ENCODE data around the gene PRRG2.

DNA sequence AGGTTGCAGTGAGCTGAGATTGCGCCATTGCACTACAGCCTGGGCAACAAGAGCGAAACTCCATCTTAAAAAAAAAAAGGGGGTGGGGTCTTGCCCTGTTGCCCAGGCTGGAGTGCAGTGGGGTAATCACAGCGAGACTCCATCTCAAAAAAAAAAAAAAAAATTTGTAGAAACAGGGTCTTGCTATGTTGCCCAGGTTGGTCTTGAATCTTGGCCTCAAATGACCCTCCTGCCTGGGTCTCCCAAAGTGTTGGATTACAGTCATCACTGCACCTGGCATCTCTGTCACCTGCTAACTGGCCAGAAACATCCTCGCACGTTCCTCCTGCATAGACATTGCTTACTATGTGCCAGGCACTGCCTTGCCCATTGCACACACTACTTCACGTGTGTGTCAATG, 39.2 kb upstream of the PRRG2 start:
- no peak for TF ChIP-seq POLR2A (IDR thresholded peaks at IDR 0.05; ENCODE audit: low read depth, low read length)
- TF ChIP-seq POLR2AphosphoS5 (IDR thresholded peaks at IDR 0.05; ENCODE audit: low read depth, low read length): no peak
- no peak for TF ChIP-seq TAF1 (IDR thresholded peaks at IDR 0.05; ENCODE audit: borderline replicate concordance, low read depth, low read length)

Data from GM12892 (cell line).